Mesenteric fat pad (tissue), 1 donor: ENCODE data around the gene ALDOA. TPM values are rescaled to one million over a fixed set of nuclear protein-coding genes. Genes with fewer than 3 reads are reported as not detected.
A peak's percentile ranks its signal among the peaks of the same experiment; 100 is the strongest.

ENCODE experiments used
- DNase-seq: peaks from one replicate; pipeline ENCODE4 v3.0.0-alpha.2; 2020; ENCODE audit warnings: low spot score
- total RNA-seq: library from RNA; stranded (reverse); fragmentation: NEBNext Ultra II Directional; extraction: Animal tissue kit (Norgen Biotek cat#: 25700); gene quantifications from one replicate; pipeline ENCODE4 v1.2.1, GENCODE V29; 2021
- donor health status: DM: yes; HTN: yes; CAD: no.

Gene ALDOA
- total RNA-seq, 1 donor from 2014 or later, result 1,236 TPM

DNA sequence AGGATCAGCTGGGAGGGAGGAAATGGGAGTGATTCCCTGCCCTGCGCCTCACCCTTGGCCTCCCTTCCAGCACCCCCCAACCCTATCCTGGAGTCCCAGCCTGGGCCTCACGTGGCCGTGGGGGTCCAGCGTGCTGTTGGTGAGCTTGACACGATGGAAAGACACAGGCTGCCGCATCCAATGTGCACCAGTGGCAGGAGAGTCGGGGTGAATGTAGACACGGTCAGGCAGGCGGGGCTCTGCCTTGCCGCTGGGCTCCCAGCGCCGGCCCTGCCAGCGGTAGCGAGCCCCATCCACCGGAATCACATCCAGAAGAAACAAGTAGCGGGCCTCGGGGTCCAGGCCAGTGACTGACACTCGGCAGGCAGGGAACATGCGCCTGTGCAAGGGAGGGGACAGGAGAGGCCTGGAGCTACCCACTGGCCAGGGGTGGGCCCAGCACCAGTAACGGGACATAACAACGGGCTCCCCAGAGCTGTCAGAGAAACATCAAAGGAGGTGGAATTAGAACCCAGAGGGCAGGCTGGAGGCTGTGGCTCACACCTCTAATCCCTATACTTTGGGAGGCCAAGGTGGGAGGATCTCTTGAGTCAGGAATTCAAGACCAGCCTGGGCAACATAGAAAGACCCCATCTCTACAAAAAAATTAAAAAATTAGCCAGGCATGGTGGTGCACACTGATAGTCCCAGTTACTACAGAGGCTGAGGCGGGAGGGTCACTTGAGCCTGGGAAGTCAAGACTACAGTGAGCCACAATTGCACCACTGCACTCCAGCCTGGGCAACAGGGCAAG lies 23.5 kb downstream of the ALDOA start:
- no peak for DNase-seq

DNA sequence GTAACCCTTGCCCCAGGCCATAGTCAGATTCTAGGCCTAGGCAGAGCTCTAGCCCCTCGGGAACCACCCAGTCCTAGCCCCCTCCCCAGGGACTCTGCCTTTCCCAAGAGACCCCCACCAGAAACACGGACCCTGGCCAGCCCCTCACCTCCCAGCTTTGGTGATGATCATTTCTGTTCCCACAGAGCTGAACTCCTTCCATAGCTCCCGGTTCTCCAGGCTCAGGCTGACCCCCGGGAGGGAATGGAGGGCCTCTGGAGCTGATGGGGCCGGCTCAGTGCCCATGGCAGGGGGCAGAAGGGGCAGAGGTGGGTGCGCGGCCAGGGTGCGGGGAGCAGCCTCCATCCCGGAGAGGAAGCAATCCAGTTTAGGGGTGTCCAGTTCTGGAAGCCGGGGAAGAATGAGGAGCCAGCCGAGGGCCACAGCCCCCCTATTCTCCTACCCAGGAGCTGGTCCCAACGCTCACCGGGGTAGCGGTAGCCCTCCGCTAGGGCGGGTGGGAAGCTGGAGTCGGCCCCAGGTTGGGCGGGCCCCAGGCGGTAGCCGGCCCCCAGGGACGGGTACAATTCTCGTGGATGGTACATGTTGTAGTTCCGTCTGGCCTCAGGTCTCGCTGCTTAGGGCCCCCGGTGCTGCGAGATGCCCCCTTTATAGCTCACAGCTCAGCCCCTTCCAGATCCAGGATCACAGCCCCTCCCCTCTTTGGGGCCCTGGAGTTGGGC lies 25.2 kb downstream of the ALDOA start:
- DNase-seq, result no peak

DNA sequence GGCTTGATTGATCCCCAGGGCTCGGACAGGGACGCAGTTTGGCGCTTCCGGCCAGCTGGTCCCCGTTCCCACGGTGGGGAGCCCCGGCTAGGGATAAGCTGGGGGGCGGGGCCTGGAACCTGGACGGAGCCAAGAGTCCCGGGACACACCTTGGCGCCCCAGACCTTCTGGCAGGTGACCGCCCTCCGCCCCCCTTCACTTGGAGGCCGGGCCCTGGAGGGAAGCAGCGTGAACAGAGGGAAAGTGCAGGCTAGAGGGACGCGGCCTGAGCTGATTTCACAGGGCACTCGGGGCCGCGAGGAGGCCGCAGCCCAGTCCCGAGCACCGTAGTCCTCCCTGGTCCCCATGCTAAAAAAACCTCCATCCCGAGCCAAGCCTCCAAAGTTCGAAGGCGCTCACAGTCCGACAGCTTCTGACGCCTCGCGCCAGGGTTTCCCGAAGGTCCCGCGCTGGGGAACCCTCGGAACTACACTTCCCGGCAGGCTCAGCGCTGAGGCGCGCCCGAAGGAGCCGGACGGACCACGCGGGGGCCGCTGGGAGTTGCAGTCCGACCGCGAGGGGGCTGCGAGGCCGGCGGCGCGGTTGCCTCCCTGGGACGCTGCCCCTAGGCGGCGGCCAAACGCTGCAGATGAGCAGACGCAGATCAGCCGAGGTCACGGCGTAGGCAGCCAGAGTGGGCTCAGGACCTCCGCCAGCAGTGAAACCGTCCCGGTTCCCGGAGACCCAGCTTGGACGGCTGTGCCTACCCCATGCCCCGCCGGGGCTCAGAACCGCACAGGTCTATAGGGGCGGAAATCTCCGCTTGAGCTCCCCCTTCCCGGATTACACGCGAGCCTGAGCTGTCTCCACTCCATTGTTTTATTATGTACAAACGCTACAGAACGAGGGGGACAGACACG lies 26.2 kb downstream of the ALDOA start, which contains the start of gene TBX6:
Gene TBX6, minus strand, starts transcription at position 451 of the 899 bp plus-strand sequence. CDS start 731 bp downstream, outside the sequence.
- DNase-seq, result peak; percentile 98

GRCh38 chr16:30092373-30093010 lies 26.9 kb downstream of the ALDOA start:
- peak; percentile 93 for DNase-seq

DNA sequence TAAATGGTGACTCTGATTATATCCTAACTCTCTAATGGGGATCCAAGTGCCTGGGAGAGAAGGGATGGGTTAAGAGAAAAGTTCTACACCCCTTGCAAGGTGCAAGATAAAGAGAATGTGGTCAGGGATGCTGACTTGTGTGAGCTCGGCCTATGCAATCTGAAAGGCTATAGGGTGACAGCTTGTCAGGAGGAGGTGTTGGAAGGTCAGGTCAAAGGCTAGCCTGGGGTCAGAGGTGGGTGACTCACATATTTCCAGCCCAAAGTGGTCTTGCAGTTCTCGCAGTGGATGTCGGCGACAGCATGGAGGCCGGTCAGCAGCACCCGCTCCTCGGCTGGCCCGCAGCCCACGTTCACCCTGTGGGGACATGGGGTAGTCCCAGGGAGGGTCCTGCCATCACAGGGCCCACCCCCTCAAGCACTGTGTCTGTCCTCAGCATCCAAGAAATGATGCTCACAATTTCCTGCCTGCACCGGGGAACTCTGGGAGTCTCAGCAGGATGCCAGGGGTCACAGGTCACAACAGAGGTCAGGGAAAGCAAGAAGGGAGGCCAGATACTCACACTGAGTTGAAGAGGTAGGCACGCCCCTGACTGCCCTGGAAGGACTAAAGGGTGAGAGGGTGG lies 29.1 kb downstream of the ALDOA start:
- DNase-seq, result no peak

- DNase-seq, result no peak
Observed at GRCh38 chr16:30095166-30096078, 29.9 kb downstream of the ALDOA start.

- peak; percentile 96 for DNase-seq
Observed at GRCh38 chr16:30096105-30096861, 30.7 kb downstream of the ALDOA start, which contains the start of gene YPEL3. TSS of gene YPEL3 (minus strand) at chr16:30096213. CDS start at chr16:30095482, 731 bp downstream.

GRCh38 chr16:30096862-30097563 lies 31.5 kb downstream of the ALDOA start:
- DNase-seq, result no peak

DNA sequence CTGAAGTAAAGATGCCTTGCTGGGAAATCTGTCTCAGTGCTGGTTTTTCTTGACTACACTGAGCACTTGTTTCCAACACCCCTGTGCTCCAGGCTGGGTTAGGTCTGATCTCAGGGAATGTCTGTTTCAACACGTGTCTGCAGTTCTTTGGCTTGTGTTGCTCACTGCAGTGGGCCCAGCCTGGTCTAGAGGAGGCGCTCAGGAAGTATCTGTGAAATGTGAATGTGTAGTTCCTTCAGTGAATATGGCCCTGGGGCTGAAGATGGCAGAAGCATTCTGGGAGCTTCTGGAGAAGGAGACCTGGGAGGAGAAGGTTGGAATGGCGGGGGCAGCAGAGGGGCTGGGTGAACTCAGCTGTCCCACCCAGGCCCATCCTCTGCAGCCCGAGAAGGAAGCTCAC lies 38.5 kb downstream of the ALDOA start:
- no peak for DNase-seq

DNA sequence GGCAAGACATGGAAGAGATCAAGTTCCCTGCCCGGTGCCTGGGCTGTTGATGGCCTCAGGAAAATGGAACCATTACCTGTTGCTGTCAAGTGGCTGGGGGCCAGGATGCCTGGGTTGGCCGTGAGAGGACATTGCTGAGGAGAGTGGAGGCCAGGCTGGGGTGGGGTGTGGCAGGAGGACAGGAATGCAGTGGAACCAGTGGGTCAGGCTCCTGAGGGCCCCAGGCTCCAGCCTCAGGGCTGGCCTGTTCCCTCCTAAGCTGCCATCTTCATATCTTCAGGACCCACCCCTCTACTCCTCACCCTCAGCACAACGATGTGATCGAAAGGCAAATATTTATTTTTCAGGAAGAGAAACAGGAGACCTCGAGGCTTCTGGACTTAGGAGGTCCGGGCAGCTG lies 38.9 kb downstream of the ALDOA start:
- DNase-seq, result no peak

DNA sequence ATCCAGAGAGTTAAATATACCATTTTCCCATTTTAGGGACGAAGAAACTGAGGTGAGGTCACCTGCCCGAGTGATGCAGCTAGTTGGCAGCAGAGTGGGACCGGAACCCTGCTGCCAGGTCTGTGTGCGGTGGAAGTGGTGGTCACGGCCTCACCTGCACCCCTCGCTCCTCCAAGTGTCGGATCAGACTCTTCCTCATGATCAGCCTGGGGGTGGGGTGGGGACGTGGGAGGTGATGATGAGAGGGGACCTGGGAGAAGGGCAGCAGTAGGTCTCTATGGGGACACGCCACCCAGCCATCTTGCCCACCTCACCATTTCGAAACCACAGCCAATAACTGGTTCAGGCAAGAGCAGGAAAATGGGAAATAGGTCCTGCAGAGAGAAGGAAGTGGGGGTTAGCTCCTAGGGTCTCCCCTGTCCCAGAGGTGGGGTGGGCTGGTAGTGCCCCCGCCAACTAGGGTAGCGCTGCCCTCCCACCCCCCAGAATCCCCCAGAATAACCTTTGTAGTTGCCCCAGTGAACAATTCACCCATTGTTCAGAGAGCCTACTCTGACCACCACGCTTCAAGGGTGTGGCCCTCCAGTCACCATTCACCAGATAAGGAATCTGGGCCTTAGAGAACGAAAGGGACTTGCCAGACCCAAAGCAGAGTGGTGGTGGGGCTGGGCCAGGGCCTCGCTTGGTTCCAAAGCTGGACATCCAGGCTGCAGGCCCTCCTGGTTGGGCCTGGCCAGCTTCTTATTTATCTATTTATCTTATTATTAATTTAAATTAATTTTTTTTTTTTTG lies 42.7 kb downstream of the ALDOA start:
- DNase-seq, result no peak

DNA sequence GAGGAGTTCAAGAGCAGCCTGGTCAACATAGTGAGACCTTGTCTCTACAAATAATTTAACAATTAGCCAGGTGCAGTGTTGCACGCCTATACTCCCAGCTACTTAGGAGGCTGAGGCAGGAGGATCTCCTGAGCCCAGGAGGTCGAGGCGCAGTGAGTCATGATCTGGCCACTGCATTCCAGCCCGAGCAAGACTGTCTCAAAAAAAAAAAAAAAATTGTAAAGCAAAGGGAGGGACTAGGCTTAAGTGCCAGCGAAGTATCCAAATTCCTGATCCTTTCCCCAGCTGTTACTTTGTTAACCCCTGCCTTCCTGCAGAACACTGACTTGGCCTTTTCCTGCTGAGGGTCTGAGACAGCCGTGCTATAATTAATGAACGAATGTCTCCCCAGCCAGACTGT lies 45.1 kb downstream of the ALDOA start:
- DNase-seq, result no peak

DNA sequence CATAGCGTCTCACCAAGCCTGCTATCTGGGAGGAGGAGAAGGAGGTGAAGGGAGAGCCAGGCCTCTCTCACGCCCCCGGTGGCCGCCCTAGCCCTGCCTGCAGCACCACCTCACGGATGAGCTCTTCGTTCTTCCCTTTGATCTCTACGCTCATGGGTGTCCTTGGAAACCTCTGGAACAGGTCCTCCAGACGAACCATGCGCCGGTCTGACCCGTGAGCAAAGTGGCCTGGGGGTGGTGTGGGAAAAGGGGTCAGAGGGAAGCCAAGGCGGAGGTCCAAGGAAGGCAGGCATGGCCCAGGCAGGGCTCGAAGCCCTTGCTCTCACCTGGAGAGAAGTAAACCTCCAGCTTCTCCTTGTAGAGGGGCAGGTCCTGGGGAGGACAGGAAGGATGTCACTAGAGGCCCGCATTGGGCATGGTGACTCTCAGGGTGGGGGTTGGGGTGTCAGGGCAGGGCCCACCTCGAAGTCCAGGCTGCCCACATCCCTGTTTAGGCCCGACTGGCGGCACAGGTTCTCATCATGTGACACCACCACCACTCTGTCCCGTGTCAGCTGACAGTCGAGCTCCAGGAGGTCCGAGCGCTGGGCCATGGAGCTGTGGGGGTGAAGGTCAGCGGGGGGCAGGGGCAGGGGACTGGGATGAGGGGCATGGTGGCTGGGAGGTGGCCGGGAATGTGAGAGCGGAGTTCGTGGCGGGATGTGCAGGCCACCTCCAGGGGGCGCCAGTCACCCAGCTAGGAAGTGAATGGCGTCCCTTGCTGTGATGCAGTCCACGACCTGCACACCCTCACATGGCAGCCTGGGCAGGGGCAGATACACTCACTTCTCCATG lies 46.9 kb downstream of the ALDOA start:
- DNase-seq, result no peak

GRCh38 chr16:30113031-30113710 lies 47.6 kb downstream of the ALDOA start, which contains the start of gene GDPD3:
TSS of gene GDPD3 (minus strand) at chr16:30113537. CDS start at chr16:30113478, 59 bp downstream.
- no peak for DNase-seq

DNA sequence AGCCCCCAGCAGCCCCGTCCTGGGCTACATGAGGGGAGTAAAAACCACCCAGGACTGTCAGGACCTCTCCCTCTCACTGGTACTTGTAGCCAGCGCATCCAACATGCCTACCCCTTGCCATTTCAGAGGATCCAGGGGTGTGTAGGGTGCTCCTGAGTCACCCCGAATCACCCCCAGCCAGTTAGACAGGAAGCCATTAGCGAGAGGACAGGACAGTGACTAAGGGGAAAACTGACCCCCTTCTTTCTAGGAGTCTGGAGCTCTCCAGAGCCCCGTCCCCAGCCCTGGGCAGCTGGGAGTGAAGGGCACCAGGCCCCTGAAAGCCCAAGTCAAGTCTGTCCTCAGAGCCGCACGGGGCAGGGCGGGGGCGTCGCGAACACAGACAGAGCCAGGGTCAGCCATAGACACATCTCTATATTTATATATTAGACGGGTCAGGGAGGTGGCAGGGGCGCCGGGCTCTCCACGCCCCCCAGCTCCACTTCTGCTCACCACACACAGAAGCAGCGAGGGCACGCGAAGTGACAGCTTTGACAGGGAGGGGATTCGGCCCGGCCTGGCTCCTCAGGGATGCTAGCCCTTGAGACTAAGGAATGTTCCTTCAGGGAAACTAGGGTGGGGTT lies 48.3 kb downstream of the ALDOA start:
- DNase-seq, result no peak
